Transverse colon (tissue), 4 donors: ENCODE data around the gene CHTF18. TPM values are rescaled to one million over a fixed set of nuclear protein-coding genes. Genes with fewer than 3 reads are reported as not detected.

Source experiments
- DNase-seq: peaks from one replicate; pipeline ENCODE4 v3.0.0-alpha.2; 2019
- H3K27ac ChIP-seq, 4 donors: fragments of 200-600 bp; sonication (generic); 2 replicates each; pipeline ENCODE4 v1.5.1; 2016 to 2018; ENCODE audit warnings: inconsistent platforms in 4 of 4
- H3K27me3 ChIP-seq: fragments of 200-600 bp; sonication (generic); 2 replicates; pipeline ENCODE4 v1.5.1; 2017; ENCODE audit warnings: inconsistent platforms
- H3K36me3 ChIP-seq, 4 donors: fragments of 200-600 bp; sonication (generic); 2 replicates each; pipeline ENCODE4 v1.5.1; 2017 to 2019; ENCODE audit warnings: inconsistent platforms in 4 of 4
- H3K4me1 ChIP-seq, 4 donors: fragments of 200-600 bp; sonication (generic); 2 replicates each; pipeline ENCODE4 v1.5.1; 2017 to 2020; ENCODE audit warnings: inconsistent platforms in 4 of 4
- H3K4me3 ChIP-seq, 4 donors: fragments of 200-600 bp; sonication (generic); 1 replicate in 1 of 4; 2 replicates in 3 of 4; pipeline versions ENCODE4 v1.5.1 to v1.6.1; 2017 to 2019; ENCODE audit warnings: inconsistent platforms in 4 of 4
- H3K9me3 ChIP-seq, 2 donors: fragments of 200-600 bp; sonication (generic); 2 replicates each; pipeline ENCODE4 v1.5.1; 2017 to 2019; ENCODE audit warnings: inconsistent platforms in 2 of 2
- EP300 ChIP-seq: sonication (generic); formaldehyde crosslinking; IDR thresholded peaks from one replicate; pipeline ENCODE4 v1.6.1; 2017; ENCODE audit warnings: antibody characterized with exemption, low read depth
- POLR2A ChIP-seq: fragments of 450-650 bp; IDR thresholded peaks from one replicate; pipeline ENCODE4 v1.6.1; 2016; ENCODE audit warnings: antibody characterized with exemption, mild to moderate bottlenecking, moderate library complexity
- POLR2AphosphoS5 ChIP-seq, 3 donors: sonication (generic); formaldehyde crosslinking; IDR thresholded peaks; one replicate each; pipeline ENCODE4 v1.6.1; 2016; ENCODE audit warnings: antibody characterized with exemption in 3 of 3
- WGBS, 2 donors: methylation state at CpG; one replicate each; pipeline ENCODE4 v1.1.5; 2018; ENCODE audit warnings: low coverage in 1 of 2; 5-methylcytosine and 5-hydroxymethylcytosine counted together
- in situ Hi-C, 4 donors: fragments of 200-750 bp; cut with MboI; loops; one replicate each; pipeline versions ENCODE4 v1.15.0 to v1.15.1; 2017; ENCODE audit warnings: low sequenced_read_pairs in 3 of 4, low pct_ligation_motif_present in 1 of 4, low pct_unique_long_range_greater_than_20kb in 1 of 4
- intact Hi-C: fragments of 100-400 bp; cut with DNase I; formaldehyde crosslinking; loops from one replicate; pipeline ENCODE4 v1.15.1; 2023; ENCODE audit warnings: low total_unique reads
- total RNA-seq, 4 donors: library from RNA; depleted of rRNA; stranded (reverse); fragments of >200 nt; gene quantifications; one replicate each; pipeline ENCODE4 v1.1.0, GENCODE V29; 2016
- TF ChIP-seq, protein P1 (sequence below), 5 experiments: fragments of 200-600 bp in 3 of 5; fragments of 450-650 bp in 2 of 5; sonication (generic) in 3 of 5; IDR thresholded peaks; 1 replicate in 2 of 5; 2 replicates in 3 of 5; pipeline ENCODE4 v1.5.1; 2016 to 2017; ENCODE audit warnings: antibody characterized with exemption in 5 of 5, inconsistent platforms in 3 of 5, mild to moderate bottlenecking in 2 of 5, moderate library complexity in 1 of 5

Gene CHTF18
- total RNA-seq, 4 donors from 2014 or later, result 4.6 to 33.4 (median 12.9) TPM

GRCh38 chr16:822174-822908, 33.9 kb downstream of the CHTF18 start:
- in situ Hi-C loops (loop anchor here in 2 of 4 donors (25.0 kb wide), 1 partner anchor 240 kb away; the partner anchor contains the start of gene SSTR5 (in 2 of the 2)), intact Hi-C loops (no loop called here)
- no peak overlapping the region for H3K4me3 ChIP-seq
- H3K36me3 ChIP-seq, result no peaks in the 10 kb centered on the region
- no peak overlapping the region for H3K27ac ChIP-seq
- 81% methylated on average over 19 of the region's 21 CpGs; no CpG with 5 or more reads in 1 of the 2 donors for WGBS, 2 donors
- DNase-seq, result no peak
- peaks cover 52% of the 10 kb centered on the region for H3K27me3 ChIP-seq
- TF ChIP-seq, protein P1, sequence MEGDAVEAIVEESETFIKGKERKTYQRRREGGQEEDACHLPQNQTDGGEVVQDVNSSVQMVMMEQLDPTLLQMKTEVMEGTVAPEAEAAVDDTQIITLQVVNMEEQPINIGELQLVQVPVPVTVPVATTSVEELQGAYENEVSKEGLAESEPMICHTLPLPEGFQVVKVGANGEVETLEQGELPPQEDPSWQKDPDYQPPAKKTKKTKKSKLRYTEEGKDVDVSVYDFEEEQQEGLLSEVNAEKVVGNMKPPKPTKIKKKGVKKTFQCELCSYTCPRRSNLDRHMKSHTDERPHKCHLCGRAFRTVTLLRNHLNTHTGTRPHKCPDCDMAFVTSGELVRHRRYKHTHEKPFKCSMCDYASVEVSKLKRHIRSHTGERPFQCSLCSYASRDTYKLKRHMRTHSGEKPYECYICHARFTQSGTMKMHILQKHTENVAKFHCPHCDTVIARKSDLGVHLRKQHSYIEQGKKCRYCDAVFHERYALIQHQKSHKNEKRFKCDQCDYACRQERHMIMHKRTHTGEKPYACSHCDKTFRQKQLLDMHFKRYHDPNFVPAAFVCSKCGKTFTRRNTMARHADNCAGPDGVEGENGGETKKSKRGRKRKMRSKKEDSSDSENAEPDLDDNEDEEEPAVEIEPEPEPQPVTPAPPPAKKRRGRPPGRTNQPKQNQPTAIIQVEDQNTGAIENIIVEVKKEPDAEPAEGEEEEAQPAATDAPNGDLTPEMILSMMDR (IDR thresholded peaks at IDR 0.05), result no peak
- TF ChIP-seq POLR2AphosphoS5 (IDR thresholded peaks at IDR 0.05) (no peak), EP300 (no peak), POLR2A (no peak)
- H3K9me3 ChIP-seq, result no peaks in the 10 kb centered on the region
- no peaks in the 10 kb centered on the region for H3K4me1 ChIP-seq

DNA sequence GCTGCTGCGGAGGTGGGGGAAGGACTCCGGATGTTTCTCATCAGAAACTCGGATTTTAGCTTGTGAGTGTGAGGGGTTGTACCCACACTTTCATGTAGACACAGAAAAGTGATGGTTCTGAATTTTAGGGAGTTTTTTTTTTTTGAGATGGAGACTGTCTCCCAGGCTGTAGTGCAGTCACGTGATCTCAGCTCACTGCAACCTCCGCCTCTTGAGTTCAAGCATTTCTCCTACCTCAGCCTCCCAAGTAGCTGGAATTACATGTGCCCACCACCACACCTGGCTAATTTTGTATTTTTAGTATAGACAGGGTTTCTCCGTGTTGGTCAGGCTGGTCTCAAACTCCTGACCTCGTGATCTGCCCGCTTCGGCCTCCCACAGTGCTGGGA, 34.5 kb downstream of the CHTF18 start:
- no peaks in the 10 kb centered on the region for H3K36me3 ChIP-seq
- no peak overlapping the region for H3K27ac ChIP-seq
- H3K4me1 ChIP-seq, result no peaks in the 10 kb centered on the region
- H3K9me3 ChIP-seq, result no peaks in the 10 kb centered on the region
- H3K27me3 ChIP-seq, result peaks cover 46% of the 10 kb centered on the region
- in situ Hi-C loops, result loop anchor here in 2 of 4 donors (25.0 kb wide), 1 partner anchor 239 kb away; the partner anchor contains the start of gene SSTR5 (in 2 of the 2)
- no peak overlapping the region for H3K4me3 ChIP-seq
- WGBS, 2 donors, result 85% methylated on average over 9 of the region's 9 CpGs; no CpG with 5 or more reads in 1 of the 2 donors
- DNase-seq, result no peak
- TF ChIP-seq POLR2A, result no peak
- TF ChIP-seq, protein P1 (IDR thresholded peaks at IDR 0.05), result no peak
- TF ChIP-seq EP300, result no peak
- TF ChIP-seq POLR2AphosphoS5 (IDR thresholded peaks at IDR 0.05), result no peak
- intact Hi-C loops, result no loop called here

- DNase-seq, result no peak
- WGBS, 2 donors, result 80% methylated on average over 1 to 13 of the region's 22 CpGs
- Histone ChIP-seq H3K4me3 (no peak overlapping the region), H3K36me3 (no peaks in the 10 kb centered on the region), H3K27me3 (peaks cover 36% of the 10 kb centered on the region), H3K9me3 (no peaks in the 10 kb centered on the region), H3K4me1 (no peaks in the 10 kb centered on the region), H3K27ac (no peak overlapping the region)
- no peak for TF ChIP-seq EP300
- TF ChIP-seq POLR2AphosphoS5 (IDR thresholded peaks at IDR 0.05), result no peak
- TF ChIP-seq, protein P1 (IDR thresholded peaks at IDR 0.05), result no peak
- TF ChIP-seq POLR2A, result no peak
- in situ Hi-C loops, result loop anchor here in 2 of 4 donors (25.0 kb wide), 1 partner anchor 238 kb away; the partner anchor contains the start of gene SSTR5 (in 2 of the 2)
- intact Hi-C loops, result no loop called here
Observed at GRCh38 chr16:824194-824593, 35.8 kb downstream of the CHTF18 start.

DNA sequence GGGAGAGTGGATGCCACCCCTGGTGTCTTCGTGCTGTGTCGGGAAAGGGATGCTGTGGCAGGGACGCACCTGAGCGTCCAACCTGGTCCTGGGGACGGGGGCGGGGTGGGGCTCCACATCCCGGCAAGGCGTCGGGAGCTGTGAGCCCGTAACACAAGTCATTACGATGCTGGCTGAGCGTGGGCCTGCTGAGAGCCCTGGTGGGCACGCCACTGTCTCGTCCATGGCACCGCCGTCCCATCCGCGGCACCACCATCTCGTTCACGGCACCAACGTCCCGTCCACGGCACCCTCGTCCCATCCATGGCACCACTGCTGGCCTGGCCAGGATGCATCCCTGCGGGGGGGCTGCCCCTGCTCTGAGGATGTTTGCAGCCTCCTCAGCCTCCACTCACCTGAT, 36.2 kb downstream of the CHTF18 start:
- in situ Hi-C loops, result loop anchor here in 2 of 4 donors (25.0 kb wide), 1 partner anchor 238 kb away; the partner anchor contains the start of gene SSTR5 (in 2 of the 2)
- Histone ChIP-seq H3K27me3 (peaks cover 32% of the 10 kb centered on the region), H3K4me3 (no peak overlapping the region), H3K9me3 (no peaks in the 10 kb centered on the region), H3K27ac (no peak overlapping the region), H3K4me1 (no peaks in the 10 kb centered on the region), H3K36me3 (no peaks in the 10 kb centered on the region)
- TF ChIP-seq POLR2AphosphoS5 (IDR thresholded peaks at IDR 0.05) (no peak), EP300 (no peak), POLR2A (no peak)
- TF ChIP-seq, protein P1 (IDR thresholded peaks at IDR 0.05), result no peak
- DNase-seq, result no peak
- WGBS, 2 donors, result 85% methylated on average over 25 of the region's 25 CpGs; no CpG with 5 or more reads in 1 of the 2 donors
- intact Hi-C loops, result no loop called here
